Suppressor macrophage treated with lipopolysaccharide for 1 hour (primary cell): ENCODE data around the gene IGFL4.

Experiments
- DNase-seq, 3 donors: peaks; one replicate each; pipeline ENCODE4 v3.0.0-alpha.2; 2020 to 2022

Gene IGFL4

DNA sequence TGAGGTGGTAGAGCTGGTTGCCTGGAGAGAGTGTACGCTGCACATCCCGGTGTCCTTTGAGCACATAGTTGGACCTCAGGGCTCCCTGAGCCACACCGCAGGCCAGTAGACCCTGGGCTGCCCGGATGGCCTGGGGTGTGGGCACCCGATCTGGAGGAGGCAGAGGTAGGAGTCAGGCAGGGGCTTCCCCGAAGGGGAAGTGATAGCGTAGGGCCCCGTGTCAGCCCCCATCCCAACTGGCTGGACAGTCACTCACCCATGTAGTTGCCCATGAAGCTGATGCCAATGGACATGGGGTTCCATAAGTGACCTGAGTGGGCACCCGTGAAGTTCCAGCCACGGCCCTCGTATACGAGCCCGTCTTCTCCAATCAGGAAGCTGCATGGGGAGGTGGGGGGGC is 21.5 kb downstream of the IGFL4 start:
- DNase-seq = no peak

DNA sequence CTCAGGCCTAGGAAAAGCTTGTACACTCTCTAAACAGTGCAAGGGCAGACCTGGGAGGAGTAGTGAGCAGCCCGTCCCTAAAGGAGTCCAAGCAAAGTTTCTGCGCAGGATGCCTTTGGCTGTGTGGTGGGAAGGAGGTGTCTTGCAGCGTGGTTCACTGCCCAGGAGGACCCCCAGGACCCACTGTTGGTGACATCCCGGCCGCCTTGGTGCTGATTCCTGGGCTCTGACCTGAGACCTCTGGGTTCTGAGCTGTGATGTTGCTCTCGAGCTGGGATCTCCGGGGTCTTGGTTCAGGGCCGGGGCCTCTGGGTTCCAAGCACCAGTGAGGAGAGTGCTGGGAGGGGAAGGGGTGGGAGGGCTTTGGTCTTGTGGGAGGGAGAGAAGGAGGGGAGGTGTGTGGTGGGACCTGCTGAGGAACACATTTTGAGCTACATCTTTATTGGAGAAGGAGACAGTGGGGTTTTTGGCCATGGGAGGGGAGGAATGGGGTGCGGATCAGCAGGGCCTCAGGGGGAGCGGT is 22.0 kb downstream of the IGFL4 start:
- DNase-seq = no peak

DNA sequence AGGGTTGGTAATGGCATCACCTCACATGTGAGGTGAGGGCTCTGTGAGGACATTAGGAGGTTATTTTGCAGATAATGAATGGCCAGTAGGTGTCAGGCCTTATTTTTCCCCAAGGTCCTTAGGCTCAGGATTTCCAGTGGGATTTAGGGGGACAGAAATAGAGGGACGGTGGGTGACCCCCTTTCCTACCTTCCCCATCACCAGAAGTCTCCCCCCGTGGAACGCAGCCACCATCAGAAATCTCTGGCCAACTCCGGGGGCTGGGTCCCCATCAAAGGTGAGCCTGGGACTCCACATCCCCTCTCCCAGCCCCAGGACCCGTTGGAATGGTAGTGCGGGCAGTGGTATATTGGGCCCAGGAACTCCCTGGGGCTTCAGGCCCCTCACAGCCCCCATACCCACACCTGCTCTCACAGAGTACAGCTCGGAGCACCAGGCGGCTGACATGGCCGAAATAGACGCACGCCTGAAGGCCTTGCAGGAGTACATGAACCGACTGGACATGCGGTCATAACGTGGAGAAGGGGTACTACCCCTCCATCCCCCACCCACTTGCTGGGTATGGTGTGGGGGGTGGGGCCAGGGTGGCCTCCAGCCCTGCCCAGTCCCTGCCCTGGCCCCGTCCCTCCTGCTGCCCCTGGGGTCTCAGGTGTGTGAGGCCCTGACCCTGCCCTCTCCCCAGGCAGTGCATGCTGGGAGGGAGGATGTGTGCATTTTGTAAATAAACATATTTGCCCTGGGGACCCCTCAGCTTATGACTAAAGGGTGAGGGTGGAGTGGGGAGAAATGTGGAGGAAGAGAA is 22.7 kb downstream of the IGFL4 start:
- no peak for DNase-seq

DNA sequence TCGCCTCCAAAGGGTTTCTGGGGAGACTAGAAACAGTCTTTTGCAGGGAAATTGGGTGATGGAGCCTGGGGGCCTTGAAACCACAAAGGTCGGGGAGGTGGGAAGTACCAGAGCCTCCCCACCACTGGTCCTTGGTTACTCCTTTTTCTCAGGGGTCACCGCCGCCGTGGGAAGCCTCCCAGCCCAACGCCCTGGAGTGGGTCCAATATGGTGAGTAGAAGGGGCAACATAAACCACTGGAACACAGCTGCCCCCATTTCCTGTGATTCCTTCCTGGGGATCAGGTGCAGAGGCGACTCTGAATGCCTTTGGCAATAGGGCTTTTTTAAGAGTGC is 23.7 kb downstream of the IGFL4 start:
- DNase-seq = no peak

DNA sequence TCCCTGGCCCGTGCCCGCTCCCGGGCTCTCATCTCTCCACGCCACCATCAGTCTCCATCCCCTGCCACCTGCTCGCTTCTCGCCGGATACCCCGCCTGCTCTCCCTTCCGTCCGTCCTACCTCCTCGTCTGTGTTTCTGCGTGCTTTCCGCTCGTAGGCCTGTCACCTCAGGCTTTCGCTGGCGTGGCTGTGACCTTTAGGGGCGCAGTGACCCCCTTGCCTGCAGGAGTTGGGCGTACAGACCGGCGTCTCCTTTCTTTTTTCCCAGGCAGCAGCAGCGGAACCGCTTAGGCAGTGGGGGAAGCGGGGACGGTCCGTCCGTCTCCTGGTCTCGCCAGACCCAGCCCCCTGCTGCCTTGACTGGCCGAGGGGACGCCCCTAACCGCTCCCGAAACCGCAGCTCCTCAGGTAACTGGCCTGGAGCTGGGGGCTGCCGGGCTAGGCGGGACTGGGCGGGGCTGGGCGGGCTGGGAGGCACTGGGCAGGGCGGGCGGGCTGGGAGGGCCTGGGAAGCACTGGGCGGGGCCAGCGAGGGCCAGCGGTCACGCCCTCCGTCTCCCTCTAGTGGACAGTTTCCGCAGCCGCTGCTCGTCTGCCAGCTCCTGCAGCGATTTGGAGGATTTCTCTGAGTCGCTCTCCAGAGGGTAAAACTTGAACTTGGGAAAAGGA is 24.2 kb downstream of the IGFL4 start:
- peak; percentile 84 to 94 (median 92) for DNase-seq

DNA sequence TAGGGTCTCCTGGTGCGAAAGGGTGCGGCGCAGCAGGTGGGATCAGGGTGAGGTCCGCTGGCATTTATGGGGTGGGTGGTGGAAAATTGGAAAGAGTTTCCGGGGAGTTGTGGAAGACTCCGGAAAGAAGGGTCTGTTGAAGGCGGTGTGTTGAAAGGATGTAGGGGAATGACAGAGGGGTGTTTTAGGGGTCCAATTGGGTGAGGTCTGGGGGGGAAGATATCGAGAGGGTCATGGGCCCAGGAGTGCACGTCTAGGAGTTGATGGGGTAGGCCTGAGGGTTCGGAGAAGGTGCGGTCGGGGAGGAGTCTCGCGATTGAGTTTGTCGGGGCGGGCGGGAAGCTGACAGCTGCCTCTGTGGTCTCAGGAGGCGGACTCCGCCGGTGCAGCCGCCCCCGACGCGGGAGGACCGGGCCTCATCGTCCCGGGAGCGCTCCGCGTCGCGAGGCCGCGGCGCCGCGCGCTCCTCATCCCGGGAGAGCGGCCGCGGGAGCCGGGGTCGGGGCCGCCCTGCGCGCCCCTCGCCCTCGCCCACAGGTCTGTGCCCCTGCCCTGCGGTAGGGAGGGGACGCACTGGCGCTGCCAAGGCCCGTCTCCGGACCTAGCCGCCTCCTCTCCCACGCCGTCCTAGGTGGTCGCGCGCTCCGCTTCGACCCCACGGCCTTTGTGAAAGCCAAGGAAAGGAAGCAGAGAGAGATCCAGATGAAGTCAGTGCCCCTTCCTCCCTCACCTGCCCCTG is 24.9 kb downstream of the IGFL4 start:
- peak in 1 of 3 donors; percentile 35 for DNase-seq

DNA sequence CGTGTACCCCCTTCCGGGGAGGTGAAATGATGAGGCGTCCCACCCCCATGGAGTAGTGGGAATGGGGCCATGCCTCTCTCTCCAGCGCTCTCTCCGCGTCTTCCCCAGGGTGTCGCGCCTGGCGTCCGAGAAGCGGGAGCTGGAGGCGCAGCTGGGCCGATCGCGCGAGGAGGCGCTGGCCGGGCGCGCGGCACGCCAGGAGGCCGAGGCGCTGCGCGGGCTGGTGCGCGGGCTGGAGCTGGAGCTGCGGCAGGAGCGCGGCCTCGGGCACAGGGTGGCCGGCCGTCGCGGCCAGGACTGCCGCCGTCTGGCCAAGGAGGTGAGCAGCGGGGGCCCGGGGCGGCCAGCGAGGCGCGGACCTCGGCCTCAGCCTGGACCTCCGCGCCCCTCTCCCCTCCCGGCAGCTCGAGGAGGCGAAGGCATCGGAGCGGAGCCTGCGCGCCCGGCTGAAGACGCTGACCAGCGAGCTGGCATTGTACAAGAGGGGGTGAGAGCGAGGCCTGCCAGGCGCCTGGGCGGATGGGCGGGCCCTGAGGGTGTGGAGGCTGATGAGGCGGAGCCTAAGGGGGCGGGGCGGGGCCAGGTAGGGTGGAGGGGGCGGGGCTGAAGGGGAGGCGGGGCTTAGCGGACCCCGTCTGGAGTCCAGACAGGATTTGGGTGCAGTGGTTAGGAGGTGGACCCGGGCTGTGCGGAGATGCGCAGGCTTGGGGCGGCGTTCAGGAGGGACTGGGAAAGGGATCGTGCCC is 25.7 kb downstream of the IGFL4 start:
- DNase-seq = peak; percentile 57 to 82 (median 64)

DNA sequence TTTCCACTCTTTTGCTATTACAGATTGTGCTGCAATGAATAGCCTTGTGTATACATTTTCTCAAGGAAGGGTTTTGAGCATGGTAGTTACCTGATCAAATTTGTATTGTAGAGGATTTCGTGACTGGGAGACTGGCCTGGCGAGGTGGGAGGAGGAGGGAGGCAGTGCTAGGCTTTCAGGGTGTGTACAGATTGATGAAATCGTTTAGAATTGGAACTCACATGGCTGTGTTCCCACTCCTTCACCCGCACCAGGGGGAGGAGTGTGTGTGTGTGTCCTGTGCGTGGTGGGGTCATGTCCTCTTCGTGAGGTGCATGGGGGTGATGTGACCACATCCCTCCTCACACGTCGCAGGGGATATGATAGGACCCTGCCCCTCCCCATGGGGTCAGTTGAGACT is 26.3 kb downstream of the IGFL4 start:
- DNase-seq = peak in 2 of 3 donors; percentile 23

DNA sequence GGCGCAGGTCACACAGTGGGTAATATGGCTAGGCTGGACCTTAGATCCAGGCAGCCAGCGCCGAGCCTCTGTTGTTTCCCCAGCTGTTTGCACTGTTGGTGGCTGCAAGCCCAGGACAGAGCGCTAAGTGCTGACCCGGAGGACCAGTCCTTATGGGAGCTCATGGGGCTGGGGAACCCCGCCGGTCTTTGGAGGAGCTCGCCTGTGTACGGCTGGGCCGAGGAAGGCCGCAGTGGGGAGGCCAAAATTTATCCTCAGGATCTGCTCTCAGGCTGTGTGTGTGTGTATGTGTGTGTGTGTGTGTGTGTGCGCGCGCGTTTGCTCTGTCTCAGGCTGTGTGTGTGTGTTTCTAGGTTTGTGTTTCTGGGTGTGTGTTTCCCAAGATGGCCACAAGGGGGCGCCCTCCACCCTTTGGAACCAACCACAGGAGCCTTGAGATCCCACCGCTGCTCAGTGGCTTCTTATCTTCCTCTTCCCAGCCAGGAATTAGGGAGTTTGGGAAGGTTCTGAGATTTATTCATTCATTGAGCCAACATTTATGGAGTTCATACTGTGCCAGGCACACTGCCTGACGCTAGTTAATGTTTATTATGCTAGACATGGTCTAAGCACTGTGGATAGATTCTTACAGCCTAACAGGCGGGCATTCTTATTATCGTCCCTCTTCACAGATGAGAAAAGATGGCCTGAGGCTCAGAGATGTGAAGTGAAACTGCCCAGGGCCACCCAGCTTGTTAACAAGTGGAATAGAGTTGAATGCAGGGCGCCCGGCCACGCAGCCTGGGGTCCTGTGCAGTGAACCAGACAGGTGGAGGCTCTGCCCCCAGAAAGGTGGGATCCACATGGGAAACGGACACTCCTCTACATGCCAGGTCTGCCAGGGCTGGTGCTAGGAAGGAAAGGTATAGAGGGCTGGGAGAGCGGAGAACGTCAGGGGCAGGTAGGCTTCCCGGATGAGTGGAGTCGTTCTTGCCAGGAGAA is 31.0 kb downstream of the IGFL4 start:
- DNase-seq = peak; percentile 57 to 80 (median 71)

DNA sequence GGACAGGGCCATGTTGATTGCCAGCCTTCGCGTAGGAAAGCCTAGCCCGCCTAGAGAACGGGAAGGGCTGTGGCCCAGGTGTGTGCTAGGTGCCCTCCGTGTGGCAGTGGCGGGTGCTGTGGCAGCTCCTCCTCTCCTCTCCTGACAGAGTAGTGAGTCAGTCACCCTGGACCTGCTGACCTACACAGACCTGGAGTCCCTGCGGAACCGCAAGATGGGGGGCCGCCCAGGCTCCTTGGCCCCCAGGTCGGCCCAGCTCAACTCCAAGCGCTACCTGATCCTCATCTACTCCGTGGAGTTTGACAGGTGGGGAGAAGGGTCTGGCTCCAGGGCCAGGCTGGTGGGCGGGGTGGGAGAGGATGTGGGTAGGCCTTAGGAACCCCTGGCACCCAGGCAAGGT is 34.4 kb downstream of the IGFL4 start:
- no peak for DNase-seq

DNA sequence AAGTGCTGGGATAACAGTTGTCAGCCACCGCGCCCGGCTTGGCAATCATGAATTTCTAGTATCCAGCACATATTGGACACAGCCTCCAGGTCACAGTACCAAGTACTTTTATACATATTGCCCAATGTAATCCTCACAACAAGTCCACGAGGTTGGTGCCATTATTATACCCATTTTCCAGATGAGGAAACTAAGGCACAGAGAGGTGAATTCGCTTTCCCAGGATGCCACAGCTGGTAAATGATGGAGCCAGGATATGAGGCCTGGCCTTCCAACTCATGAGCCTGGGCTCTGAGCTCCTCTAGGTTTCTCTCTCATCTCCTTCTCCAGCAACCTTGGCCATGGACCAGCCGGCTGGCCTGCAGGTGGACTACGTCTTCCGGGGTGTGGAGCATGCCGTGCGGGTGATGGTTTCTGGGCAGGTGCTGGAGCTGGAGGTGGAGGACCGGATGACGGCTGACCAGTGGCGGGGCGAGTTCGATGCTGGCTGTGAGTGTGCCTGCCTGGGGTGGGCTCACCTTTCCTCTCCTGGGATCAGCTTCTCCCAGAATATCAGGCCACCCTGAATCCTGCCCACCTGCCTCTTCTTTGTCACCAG is 38.0 kb downstream of the IGFL4 start:
- DNase-seq = no peak

DNA sequence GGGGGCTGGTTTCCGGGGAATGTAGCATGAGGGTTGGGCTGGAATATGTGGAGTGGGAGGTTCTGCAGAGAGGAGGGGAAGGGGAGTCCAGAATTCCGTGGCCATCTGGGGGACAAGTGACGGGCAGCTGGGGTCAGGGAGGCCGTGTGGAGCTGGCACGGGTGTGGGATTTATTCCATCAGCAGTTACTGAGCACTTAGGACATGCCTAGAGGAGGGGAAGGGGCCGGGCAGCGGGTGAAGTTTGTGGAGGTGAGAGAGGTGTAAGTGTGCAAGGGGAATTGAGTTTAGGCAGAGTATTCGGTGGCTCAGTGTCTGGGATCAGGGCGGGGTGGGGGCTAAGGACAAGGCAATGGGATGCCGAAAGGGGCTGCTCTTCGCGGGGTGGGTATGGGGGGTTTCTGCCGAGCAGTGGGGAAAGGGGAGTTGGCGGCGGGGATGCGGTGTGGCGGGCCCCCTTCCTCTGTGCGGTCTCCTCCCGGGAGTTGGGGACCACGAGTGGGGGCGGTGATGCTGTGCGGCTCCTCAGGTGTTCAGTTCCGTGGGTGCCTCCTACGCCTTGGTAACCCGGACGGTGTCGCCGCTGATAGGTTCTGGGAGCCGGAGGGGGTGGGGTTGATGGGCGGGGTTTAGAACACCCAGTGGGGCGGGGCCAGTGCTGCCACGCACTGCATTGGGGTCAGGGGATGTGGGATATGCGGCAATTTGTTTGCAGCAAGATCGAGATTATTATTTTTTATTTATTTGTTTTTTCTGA is 40.1 kb downstream of the IGFL4 start:
- DNase-seq = no peak

DNA sequence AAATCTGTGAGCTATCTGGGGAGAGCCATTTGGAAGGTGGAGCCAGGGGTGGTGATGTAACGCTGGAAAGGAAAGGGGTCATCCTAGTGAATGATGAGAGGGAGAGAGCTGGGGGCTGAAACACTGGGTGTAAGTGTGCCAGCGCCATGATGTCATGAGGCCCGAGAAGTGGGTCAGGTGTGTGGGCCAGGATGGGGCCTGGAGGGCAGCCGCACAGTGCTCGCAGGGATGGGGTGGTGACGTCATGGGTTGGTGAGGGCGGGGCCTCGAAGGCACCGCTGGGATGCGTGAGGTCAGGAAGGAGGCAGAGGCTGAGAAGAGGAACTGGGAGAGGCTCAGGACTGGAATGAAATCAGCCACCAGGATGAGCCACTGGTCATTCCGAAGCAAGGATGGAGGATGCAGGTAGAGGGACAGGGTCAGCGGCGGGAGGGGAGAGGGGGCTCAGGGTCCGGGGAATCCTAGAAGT is 41.1 kb downstream of the IGFL4 start:
- DNase-seq = peak; percentile 63 to 72 (median 68)

DNA sequence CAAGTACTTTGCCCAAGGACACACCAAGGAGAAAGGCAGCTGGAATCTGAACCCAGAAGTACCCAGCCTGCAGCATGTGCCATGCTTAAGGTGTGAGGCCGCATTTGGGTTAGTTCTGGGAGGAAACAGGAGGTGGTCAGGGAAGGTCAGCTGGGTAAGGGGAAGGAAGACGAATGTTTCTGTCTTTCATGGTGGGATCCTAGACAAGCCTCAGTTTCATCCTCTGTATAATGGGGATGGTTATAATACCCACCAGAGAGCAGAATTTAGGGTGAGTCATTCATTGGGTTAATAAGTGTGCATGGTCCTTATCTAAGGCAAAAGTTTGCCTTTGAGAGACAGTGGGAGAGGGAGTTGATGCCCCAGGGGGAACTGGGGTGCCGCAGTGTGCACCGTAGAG is 42.0 kb downstream of the IGFL4 start:
- no peak for DNase-seq

DNA sequence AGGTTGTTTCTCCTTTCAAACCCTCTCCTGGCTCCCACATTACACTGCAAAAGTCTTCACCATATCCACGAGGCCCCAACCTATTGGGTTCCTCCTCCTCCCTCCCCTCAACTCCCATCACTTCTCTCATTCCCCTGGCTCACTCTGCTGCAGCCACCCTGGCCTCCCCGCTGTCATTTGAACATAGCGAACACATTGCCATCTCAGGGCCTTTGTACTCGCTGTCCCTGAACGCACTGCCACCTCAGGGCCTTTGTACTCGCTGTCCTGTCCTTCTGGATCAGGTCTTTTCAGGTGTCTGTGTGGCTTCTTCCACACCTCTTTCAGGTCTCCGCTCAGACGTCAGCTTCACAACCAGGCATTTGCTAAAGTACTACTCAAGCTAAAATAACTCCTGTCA is 43.9 kb downstream of the IGFL4 start:
- DNase-seq = no peak

DNA sequence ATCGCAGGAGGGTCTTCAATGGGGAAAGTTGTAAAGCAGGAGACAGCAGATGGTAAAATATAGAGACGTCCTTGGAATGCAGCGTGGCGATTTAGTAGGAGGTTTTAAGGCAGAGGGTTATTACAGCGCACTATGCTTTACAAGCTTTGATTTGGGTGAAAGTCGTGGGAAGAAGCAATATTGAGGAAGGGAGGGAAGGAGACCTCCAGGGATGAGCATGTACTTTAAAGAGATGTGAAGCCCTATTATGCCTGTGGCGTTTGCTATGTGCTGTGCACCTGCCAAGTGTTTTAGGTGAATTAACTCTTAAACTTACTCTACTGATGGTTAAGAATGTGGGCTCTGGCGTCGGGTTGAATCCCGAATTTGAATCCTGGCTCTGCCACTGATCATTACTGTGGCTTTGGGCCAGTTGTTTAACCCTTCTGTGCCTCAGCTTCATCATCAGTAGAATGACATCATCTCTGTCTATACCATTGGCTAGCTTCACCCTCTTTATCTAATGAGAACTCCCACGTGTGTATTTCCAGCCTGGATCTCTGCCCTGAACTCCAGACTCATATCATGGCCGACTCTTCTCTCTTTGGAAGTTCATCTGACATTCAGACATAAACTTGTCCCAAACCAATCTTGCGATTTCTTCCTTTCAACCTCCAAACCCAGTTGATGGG is 45.0 kb downstream of the IGFL4 start:
- no peak for DNase-seq

DNA sequence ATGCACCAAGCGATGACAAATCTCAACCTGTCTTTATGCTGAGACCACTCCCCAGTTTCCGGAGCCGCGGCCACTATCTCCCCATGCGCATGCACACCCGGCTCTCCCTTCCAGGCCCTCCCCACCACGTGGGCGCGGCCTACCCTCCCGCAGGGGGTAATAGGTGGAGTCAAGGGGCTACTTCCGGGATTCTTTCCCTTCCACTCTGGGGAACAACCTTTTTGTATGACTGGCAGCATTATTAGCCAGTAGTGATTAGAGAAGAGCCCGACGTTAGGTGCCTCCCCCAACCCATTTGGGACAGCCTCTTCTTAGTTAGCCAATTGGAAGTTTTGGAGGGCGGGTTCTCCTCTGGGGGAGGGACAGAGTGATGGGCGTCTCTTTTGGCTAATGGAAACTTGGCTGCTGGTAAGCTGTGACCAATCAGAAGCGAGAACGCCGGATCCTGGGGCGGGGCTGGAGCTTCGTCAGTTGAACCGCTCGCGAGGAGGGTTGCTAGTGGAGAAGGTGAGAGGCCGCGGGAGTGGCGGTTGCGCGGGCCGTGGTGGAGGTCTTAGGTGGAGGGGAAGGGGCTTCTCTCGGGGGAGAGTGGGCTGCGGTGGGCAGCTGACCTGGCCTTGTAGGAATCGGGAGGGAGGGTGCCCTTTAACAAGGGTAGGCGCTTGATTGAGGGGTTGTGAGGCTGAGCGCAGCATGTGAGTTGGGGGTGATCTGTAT is 45.6 kb downstream of the IGFL4 start, which contains the start of gene CCDC61:
Gene CCDC61, plus strand, starts transcription at position 470 of the 717 bp plus-strand sequence. CDS start 7,552 bp downstream, outside the sequence.
- peak; percentile 98 to 100 (median 99) for DNase-seq

DNA sequence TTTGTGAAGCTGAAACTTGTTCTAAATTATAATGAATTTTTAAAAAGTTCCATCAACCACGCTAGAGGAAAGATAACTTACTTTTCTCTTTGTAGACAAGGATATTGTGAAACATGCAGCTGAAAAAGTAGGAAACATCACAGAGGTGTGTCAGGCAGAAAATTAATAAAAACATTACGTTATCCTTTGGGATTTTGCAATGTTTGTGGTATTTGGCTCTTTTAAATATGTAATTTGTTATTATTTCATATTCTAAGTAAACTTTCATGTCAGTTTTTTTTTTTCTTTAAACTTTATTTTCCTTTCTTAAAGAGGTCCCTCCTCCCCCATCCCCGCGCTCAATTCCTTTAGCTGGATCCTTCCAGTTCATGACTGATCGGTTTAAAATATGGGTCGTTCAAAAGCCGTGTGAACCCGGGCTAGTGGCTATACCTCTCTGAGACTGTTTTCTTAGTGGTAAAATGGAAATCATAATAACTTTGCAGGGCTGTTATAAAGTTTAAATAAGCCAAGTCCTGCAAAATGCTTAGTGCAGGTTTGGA is 46.3 kb downstream of the IGFL4 start:
- DNase-seq = no peak
